ENCODE results near the gene DSTN. TPM values are rescaled to one million over a fixed set of nuclear protein-coding genes. Genes with fewer than 3 reads are reported as not detected.

The DSTN gene
- total RNA-seq, 4 donors from 2014 or later: 79.2 to 128 (median 88.5) TPM

DNA sequence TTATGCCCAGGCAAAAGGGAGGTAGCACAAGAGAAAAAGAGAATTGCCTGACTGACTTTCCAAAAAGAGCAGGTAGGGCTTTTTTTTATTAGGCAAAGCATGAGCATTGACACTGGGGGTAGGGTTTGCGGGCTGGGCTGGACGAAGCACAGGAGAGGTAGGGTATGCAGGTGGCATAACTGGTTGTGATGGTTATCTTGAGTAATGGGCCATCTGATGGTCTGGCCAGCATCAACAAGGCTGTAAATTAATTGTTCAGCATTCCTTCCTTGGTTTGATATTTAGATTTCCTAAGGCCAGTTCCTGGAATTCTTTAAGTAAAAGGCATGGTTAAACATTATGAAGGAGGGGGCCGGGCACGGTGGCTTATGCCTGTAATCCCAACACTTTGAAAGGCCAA is 24.7 kb upstream of the DSTN start:
- intact Hi-C loops (cut with DNase I; ENCODE audit: low total_unique reads): no loop called here
- Histone ChIP-seq H3K27ac (no peak overlapping the region), H3K4me3 (no peak overlapping the region), H3K9me3 (no peaks in the 10 kb centered on the region), H3K4me1 (no peaks in the 10 kb centered on the region), H3K36me3 (no peaks in the 10 kb centered on the region), H3K27me3 (peaks cover 0 to 2% (median 0%) of the 10 kb centered on the region in 3 donors)
- ATAC-seq (no peak), DNase-seq (no peak)
- TF ChIP-seq, protein P1, sequence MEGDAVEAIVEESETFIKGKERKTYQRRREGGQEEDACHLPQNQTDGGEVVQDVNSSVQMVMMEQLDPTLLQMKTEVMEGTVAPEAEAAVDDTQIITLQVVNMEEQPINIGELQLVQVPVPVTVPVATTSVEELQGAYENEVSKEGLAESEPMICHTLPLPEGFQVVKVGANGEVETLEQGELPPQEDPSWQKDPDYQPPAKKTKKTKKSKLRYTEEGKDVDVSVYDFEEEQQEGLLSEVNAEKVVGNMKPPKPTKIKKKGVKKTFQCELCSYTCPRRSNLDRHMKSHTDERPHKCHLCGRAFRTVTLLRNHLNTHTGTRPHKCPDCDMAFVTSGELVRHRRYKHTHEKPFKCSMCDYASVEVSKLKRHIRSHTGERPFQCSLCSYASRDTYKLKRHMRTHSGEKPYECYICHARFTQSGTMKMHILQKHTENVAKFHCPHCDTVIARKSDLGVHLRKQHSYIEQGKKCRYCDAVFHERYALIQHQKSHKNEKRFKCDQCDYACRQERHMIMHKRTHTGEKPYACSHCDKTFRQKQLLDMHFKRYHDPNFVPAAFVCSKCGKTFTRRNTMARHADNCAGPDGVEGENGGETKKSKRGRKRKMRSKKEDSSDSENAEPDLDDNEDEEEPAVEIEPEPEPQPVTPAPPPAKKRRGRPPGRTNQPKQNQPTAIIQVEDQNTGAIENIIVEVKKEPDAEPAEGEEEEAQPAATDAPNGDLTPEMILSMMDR (IDR thresholded peaks at IDR 0.05 in 4 of 5, conservative IDR thresholded peaks at IDR 0.05 in 1 of 5): no peak
- TF ChIP-seq POLR2A (IDR thresholded peaks at IDR 0.05): no peak
- in situ Hi-C loops (cut with MboI; ENCODE audit: low sequenced_read_pairs in 4 of 4): loop anchor here in 1 of 4 donors (25.0 kb wide), 1 partner anchor 392 kb away; no protein-coding TSS in a partner anchor

DNA sequence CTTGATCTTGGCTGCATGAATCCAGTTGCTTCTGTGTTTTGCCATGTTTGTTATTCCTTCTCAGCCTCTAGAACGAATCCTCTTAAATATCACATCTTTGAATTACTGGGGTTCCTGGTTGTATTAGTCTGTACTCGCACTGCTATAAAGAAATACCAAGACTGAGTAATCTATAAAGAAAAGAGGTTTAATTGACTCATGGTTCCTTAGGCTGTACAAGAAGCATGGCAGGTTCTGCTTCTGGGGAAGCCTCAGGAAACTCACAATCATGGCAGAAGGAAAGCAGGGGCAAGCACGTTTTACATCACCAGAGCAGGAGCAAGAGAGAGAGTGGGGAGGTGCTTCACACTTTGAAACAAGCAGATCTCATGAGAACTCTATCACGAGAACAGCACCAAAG is 20.7 kb upstream of the DSTN start:
- no peaks in the 10 kb centered on the region for H3K9me3 ChIP-seq
- no peaks in the 10 kb centered on the region for H3K27me3 ChIP-seq
- intact Hi-C loops (cut with DNase I; ENCODE audit: low total_unique reads) (no loop called here), in situ Hi-C loops (cut with MboI; ENCODE audit: low sequenced_read_pairs in 4 of 4) (loop anchor here in 1 of 4 donors (25.0 kb wide), 1 partner anchor 388 kb away; no protein-coding TSS in a partner anchor)
- H3K36me3 ChIP-seq: no peaks in the 10 kb centered on the region
- ATAC-seq (no peak), DNase-seq (no peak)
- no peak overlapping the region for H3K27ac ChIP-seq
- H3K4me1 ChIP-seq: no peaks in the 10 kb centered on the region
- no peak overlapping the region for H3K4me3 ChIP-seq
- TF ChIP-seq, protein P1 (IDR thresholded peaks at IDR 0.05 in 4 of 5, conservative IDR thresholded peaks at IDR 0.05 in 1 of 5): no peak
- TF ChIP-seq POLR2A (IDR thresholded peaks at IDR 0.05): no peak

DNA sequence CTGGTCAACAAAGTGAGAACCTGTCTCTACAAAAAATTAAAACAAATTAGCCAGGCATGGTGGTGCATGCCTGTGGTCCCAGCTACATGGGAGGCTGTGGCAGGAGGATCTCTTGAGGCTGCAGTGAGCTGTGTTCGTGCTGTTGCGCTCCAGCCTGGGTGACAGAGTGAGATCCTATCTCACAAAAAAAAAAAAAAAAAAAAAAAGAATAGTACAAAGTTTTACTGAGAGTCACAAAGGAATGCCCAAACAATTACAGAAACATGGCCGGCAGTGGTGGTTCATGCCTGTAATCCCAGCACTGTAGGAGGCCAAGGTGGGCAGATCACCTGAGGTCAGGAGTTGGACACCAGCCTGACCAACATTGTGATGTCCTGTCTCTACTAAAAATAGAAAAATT is 14.8 kb upstream of the DSTN start:
- Histone ChIP-seq H3K4me3 (no peak overlapping the region), H3K36me3 (no peaks in the 10 kb centered on the region), H3K9me3 (no peaks in the 10 kb centered on the region), H3K4me1 (no peaks in the 10 kb centered on the region), H3K27ac (no peak overlapping the region), H3K27me3 (no peaks in the 10 kb centered on the region)
- ATAC-seq (no peak), DNase-seq (no peak)
- intact Hi-C loops (cut with DNase I; ENCODE audit: low total_unique reads): no loop called here
- in situ Hi-C loops (cut with MboI; ENCODE audit: low sequenced_read_pairs in 4 of 4): no loop called here
- TF ChIP-seq, protein P1 (IDR thresholded peaks at IDR 0.05 in 4 of 5, conservative IDR thresholded peaks at IDR 0.05 in 1 of 5): no peak
- no peak for TF ChIP-seq POLR2A (IDR thresholded peaks at IDR 0.05)

DNA sequence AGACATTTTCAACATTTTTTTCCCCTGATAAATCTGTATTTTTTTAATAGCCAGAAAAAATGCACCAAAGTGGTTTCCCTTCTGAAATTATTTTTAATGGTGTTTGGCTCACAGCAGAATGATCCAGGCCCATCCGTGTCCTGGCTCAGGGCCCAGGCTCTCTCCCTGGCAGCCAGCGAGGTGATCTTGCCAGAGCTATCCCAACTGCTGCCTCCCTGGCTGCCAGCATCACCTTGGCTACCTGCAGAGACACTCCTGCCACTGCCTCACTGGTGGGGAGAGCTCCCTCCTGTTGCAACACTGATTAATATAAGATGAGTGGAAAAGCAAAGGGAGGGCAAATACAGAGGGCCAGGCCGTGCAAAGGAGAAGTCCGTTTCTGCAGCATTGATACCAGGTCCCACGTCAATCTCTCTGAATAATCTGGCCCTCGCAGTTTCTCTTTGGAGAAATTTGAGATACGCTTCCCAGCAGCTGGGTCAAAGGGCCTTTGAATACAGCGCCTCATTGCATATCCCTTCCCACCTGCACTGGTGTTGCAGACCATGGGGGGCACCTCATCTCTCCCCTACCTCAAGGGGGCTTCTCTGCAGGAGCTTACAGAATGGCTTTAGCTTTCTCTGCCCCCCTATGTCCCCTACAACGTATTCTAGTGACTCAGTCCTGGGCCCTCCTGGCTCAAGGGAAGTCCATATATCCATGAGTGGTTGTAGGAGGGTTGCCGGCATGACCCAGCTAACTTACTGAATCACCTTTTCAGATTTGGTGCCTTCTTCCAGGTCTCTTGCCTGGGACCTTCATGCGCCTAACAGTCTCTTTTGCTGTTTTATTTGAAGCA is 12.8 kb upstream of the DSTN start:
- Histone ChIP-seq H3K9me3 (no peaks in the 10 kb centered on the region), H3K4me1 (no peaks in the 10 kb centered on the region), H3K27ac (peak overlapping the region; percentile 24 to 74 (median 61)), H3K27me3 (no peaks in the 10 kb centered on the region), H3K4me3 (no peak overlapping the region), H3K36me3 (no peaks in the 10 kb centered on the region)
- in situ Hi-C loops (cut with MboI; ENCODE audit: low sequenced_read_pairs in 4 of 4): no loop called here
- intact Hi-C loops (cut with DNase I; ENCODE audit: low total_unique reads): no loop called here
- DNase-seq: peak in 1 of 2 donors; percentile 24
- TF ChIP-seq, protein P1 (IDR thresholded peaks at IDR 0.05 in 4 of 5, conservative IDR thresholded peaks at IDR 0.05 in 1 of 5): no peak
- TF ChIP-seq POLR2A (IDR thresholded peaks at IDR 0.05): no peak
- ATAC-seq: no peak
